Medulla oblongata (tissue), 1 donor: ENCODE measurements around the gene ZGLP1.
A peak's percentile ranks its signal among the peaks of the same experiment; 100 is the strongest.
"Not testable (repeated sequence)": the region's sequence is repeated elsewhere in the genome, so short reads cannot be mapped to it uniquely, and the experiment has no call there.

Experiments used
- DNase-seq: peaks from one replicate; pipeline ENCODE4 v3.0.0-alpha.2; 2015; ENCODE audit errors: extremely low spot score

The ZGLP1 gene

GRCh38 chr19:10309423-10309822, at the start of gene ZGLP1:
Gene ZGLP1, minus strand, starts transcription at chr19:10309815.
- DNase-seq: no peak

GRCh38 chr19:10356431-10356830, 46.8 kb upstream of the ZGLP1 start:
- no peak for DNase-seq

GRCh38 chr19:10353793-10354391, 44.3 kb upstream of the ZGLP1 start:
- no peak for DNase-seq

GRCh38 chr19:10352764-10353671, 43.4 kb upstream of the ZGLP1 start:
- no peak for DNase-seq

DNA sequence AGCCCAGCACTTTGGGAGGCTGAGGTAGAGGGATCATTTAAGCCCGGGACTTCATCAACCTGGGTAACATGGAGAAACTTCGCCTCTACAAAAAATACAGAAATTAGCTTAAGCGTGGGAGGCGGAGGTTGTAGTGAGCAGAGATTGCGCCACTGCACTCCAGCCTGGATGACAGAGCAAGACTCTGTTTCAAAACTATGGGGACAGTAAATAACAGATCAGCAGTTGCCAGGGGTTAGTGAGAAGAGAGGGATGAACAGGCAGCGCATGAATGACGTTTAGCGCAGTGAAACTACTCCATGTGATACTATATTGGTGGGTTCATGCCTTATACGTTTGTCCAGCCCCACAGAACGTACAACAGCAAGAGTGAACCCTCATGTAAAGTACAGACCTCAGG, 36.9 kb upstream of the ZGLP1 start:
- DNase-seq: peak; percentile 27

- no peak for DNase-seq
Observed at GRCh38 chr19:10344780-10345179, 35.2 kb upstream of the ZGLP1 start.

DNA sequence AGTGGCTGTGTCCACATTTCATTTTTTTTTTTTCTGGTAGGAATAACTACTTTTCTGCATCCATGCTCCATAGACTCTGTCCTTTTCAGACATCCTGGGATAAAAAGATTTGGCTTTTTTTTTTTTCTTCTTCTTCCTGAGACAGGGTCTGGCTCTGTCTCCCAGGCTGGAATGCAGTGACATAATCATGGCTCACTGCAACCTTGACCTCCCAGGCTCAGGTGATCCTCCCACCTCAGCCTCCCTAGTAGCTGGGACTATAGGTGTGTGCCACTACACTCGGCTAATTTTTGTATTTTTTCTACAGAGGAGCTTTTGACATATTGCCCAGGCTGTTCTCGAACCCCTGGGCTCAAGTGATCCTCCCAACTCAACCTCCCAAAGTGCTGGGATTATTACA, 33.9 kb upstream of the ZGLP1 start:
- DNase-seq: no peak

- DNase-seq: no peak
Observed at GRCh38 chr19:10339977-10340376, 30.4 kb upstream of the ZGLP1 start.

DNA sequence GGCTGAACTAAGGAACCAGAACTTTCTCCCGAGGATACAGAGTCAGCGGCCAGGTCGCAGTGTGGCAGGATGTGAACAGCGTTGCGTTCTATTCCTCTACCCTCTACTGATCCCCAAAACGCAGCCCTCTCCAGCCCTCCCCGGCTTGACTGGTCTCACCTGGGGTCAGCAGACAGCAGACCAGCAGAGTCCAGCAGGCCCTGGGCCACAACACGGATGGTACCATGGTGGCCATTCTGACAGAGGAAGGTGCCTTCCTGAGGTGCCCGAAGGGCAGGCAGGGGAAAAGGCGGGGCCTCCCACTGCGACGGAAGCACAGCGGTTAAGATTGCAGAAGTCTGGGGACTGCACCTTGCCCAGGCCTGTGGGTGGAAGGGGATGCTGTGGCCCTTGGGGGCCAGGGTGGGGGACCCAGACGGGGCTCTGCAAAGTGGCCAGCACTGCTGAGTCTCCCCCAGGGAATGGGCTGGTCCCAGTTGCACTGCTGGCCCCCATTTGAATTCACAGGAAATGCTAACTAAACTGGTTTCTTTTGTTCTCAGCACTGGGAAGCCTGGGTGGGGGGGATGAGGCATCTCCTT, 29.9 kb upstream of the ZGLP1 start, which contains the start of gene ICAM3:
ICAM3 (minus strand) TSS at position 245 of the 581 bp plus-strand sequence; CDS start at position 235, 10 bp downstream.
- no peak for DNase-seq

GRCh38 chr19:10338940-10339339, 29.3 kb upstream of the ZGLP1 start:
- no peak for DNase-seq

GRCh38 chr19:10336725-10337124, 27.1 kb upstream of the ZGLP1 start:
- DNase-seq: not testable (repeated sequence)

DNA sequence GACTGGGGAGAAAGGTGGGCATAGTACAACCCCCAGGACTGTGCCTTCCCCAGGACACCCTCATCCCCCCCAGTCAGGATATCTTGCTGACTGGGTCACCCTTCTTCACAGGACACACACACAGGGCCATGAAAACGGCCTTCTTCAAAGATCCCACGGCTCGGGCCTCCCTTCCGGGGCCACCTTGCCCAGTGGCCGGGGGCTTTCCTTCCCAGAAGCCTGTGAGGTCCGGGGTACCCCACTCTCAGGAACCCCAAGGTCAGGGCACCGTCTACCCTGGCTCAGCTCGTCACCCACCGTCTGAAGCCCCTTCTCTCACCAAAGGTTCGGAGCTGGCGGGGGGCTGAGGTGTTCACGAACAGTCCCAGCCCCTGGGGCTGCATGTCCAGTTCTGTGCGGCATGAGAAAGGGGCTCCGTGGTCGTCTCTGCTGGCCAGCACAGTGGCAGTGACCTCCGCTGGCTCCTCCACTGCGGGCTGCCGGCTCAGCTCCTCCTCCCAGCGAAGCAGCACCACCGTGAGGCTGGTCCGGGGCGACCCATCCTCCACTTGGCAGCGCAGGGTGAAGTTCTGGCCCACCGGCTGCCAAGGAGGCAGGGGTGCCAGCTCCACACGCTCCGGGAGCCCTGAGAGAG, 25.9 kb upstream of the ZGLP1 start:
- DNase-seq: peak; percentile 14

DNA sequence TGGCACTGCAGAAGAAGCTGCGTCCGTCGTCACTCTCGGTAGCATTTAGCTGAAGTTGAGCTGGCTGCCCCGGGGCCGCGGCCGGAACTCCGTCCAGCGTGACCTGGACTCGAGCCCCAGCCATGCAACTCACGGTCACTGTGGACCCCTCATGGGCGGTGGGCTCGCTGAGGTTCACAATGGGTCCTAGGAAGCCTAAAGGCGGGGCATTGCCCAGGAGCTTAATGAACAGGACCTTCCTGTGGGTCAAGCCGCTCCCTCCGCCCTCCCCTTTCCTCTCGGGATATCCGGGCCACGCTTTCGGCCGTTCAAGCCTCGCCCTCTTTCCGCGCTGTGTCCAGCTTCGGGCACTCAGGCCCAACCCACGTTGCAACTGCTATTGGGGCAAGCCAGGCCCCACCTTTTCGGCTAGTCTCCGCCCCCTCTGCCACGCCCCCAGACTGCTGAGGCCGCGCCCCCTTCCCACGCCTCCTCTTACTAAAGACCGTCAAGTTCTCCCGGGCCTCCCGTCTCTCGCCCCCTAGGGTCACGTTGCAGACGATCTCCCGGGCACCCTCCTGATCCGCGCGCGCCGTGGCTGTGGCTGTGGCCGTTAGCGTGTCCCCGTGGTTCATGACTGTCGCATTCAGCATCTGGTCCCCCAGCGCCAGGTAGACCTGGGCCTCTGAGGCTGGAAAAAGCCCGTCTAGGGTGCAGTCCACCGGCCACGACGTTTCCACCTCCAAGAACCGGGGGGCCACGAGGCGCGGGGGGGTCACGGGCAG, 25.2 kb upstream of the ZGLP1 start:
- DNase-seq: peak; percentile 70

DNA sequence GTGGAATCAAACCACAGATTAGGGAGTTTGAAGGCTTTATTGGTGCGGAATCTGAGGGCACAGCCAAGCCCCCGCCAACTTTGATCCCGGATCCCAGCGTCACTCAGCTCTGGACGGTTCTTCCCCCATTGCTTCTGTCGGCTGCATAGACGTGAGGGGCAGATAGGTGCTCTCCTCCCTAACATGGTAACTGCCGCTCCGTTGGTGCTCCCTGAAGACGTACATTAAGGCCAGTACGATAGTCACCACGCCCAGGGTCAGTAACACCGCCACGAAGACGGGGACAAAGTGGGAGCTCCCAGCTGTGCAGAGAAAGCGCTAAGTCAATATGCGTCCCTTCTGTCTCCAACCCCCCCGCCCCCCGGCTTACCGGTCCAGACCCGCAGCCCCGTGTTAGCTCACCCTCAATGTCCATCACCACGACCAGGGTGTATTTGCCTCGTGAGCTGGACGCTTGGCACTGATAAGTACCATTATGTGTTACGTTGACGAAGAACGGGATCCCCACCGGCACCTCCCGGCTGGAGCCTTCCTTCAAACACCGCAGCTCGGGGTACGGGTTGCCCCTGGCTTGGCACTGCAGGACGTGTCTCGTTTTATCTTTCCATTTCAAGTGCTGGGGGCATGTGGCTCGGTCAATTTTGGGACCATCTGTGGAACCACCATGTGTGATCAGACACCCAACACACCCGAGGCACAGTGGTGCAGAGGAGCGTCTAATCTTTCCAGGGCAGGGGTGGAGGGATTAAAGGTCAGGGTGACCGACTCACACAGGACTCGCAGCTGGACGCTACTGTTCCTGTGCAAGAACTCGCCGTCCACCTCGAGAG, 24.4 kb upstream of the ZGLP1 start:
- no peak for DNase-seq

DNA sequence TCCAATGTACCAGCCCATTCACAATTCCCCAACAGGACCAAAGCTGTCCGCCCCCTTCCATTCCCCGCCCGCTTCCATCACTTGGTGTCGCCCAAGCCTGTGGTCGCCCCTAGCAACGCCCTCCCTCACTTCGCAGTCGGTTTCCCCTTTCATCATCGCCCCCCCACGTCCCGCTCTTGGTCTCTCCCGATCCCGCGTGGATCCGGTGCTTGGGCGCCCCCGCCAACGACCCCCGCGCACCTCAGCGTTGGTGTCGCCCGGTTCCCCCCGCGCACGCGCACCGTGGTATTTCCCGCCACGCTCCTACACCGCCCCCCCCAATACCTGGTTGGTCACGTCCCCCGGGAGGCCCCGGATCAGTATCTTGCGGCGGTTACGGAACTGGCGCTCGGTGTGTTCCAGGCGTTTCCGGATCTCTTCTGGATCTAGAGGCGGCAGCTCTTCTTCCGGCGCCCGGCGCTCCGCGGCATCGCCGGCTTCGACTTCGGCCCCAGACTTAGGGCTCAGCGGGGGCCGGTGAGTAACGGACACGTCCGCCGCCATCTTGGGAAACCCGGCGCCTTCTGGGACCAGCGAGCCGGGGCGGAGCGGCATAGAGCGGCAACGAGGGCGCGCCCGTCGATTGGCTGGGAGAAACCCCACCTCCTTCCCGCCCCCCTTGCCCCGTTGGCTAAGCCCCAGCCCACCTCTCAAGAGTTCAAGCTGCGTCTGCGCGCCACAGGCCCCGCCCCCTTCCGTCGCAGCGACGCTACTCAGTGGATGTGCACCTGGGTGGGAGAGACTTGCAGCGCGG, 23.5 kb upstream of the ZGLP1 start, which contains the start of gene RAVER1:
RAVER1 (minus strand) TSS at position 565 of the 793 bp plus-strand sequence; CDS start at position 543, 22 bp downstream.
- DNase-seq: peak; percentile 97

GRCh38 chr19:10332158-10332964, 22.7 kb upstream of the ZGLP1 start:
- no peak for DNase-seq

- DNase-seq: no peak
Observed at GRCh38 chr19:10329555-10329954, 19.9 kb upstream of the ZGLP1 start.

DNA sequence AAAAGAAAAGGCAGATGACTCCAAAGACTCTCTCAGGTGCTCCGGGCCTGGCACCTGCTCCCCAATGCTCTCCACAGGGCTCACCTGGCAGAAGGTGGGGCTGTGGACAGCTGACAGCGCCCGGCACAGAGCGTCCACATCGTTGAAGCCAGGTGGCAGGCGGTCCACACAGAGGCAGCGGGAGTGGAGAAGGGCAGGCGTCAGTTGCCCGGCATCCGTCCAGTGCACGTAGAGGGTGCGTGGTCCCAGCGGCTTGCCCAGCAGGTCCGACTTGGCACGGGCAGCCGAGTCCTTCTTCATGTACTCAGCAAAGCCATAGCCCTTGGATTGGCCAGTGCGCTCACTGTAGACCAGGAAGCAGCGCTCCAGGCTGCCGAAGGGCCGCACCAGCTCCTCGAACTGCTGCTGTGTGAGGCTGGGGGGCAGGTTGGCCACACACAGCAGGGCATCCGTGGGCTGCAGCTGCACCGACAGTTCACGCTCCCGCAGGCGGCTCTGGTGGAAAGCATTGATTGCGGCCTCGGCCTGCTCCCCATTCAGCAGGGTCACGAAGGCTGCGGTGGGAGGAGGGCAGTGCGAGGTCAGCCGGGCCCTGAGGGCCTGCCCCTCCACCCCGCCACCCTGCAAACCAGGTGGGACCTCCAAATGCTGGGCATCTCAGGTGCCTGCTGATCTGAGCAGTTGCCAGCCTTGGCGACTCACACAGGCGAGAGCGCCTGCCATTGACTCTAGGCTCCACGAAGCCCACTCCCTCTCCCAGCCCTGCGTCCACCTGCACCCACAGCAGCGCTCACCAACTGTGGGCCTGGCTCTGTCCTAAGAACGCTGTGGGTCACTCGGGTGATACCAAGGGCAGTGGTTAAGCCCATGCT, 19.2 kb upstream of the ZGLP1 start:
- no peak for DNase-seq
